GM15510 (cell line): ENCODE data around the gene SH3BGR.

Experiments used
- POLR2A ChIP-seq: IDR thresholded peaks from 3 replicates; pipeline ENCODE4 v1.6.1; 2011; ENCODE audit warnings: borderline replicate concordance; ENCODE audit not compliant: insufficient read length; ENCODE audit errors: extremely low read depth

Gene SH3BGR

DNA sequence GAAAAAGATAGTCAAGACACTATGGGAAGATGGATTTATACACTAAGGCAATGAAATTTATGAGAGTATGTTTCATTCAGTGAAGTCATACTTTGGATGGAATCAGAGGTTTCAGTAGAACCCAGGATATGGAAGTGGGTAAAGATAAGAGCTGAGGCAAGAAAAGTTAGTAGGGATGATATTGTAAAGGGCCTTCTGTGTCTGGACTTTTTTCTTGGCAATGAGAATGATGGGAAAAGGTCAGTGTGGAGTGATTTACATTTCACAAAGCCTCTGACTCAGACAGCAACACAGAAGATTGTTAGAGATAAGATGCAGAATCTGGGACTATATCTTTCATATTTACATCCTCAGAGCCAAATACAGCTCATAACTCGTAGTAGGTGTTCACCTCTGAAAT lies 32.1 kb downstream of the SH3BGR start:
- no peak for TF ChIP-seq POLR2A

DNA sequence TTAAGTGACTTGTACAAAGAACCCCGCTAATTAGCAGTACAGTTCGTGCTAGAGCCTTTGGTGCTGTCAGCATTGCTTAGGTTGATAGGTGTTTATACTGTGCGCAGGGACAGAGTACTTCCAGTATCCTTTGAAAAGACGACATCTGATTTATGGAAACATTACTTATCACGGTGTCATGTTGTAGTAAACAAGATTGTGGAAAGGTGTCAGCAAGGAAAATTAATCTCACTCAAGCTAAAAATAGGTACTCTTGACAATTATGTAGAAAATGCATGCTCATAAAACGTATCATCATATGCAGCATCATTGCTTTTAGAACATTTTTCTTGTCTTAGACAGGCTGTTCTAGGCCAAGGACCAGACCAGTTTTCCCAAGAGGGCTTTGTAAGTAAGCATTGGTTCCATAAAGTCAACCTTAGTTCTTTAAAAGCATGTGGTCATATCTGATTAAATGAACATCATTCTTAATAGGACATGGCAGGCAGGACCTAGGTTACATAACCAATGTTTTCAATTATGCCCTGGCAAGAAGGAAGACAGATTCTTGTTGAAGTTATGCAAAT lies 33.0 kb downstream of the SH3BGR start:
- TF ChIP-seq POLR2A = no peak

DNA sequence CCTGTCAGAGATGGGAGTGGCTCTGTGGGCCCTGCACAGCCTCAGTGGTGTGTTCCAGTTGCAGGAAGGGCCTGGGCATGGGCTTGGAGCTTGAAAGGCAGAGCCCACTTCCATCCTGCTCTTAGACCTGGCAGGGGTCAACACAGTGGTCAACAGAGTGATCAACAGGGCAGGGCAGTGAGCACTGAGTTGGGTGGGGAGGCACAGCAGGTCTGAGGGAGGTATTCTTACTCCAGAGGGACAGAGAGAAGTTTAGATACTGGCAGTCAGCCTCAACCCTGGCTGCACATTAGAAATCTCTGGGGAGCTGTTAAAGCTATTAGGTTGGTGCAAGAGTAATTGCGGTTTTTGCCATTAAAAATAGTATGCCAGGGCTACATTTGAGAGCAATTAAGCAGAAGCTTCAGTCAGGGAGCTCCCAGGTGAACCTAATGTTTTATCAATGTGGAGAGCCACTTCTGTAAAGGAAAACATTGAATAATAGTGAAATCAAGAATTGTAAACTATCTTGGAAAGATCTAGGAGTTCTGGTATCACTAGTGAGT lies 37.7 kb downstream of the SH3BGR start:
- TF ChIP-seq POLR2A = no peak

DNA sequence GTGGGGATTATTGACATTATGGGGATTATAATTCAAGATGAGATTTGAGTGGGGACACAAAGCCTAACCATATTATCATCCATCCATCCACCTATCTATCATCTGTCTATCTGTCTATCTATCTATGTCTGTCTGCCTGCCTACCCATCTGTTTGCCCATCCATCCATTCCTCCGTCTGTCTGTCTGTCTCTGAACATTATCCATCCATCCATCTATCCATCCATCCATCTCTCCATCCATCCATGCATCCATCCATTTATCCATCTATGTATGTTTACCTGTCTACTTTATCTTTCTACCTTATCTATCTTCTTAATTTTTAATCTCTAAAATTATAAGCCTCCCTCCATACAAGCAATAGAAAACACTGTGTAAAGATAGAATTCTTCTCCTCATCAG lies 47.4 kb downstream of the SH3BGR start:
- TF ChIP-seq POLR2A = no peak

DNA sequence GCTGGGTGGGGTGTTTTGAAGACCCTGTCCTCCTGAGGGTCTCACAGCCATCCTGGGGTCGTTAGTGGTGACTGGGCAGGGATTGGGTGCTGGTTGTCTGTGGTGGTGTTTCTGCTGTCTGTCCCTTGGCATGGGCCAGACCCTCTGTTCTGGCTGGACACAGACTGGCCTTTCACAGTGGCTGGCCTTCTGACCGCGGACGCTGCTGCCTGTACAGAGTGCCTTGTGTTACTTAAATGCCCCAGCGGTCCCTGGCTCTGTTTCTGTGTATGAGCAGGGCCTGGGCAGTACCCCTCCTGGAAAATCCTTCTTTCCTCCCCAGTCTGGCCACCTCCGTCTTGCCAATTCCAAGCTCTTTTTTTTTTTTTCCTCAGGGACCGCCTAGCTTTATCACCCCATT lies 50.9 kb downstream of the SH3BGR start:
- no peak for TF ChIP-seq POLR2A

DNA sequence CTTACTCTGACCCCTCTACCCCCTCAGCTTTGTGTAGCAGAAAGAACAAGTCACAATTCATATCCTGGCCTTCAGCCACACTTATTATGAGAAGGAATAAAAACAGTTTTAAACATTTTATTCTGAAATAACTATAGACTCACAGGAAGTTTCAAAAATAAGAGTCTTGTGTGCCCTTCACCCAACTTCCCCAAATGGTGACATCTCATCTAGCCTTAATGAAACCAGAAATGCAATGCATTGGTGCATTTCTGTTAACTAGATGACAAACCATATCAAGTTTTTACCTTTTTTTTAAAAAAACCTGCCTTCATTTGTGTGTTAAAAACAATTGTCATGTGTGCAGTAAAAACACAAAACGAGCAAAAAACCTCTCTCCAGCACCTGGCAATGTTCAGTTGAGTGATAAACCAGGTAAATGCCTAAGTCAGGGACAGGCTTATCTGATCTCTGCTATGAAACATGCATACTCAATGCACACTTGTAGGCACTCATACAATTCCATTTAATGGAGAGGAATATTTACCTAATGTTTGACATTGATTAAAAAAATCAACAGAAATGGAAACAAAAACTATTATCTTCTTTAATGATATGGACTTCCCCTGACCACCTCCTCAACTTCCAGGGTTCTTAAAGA lies 51.5 kb downstream of the SH3BGR start:
- TF ChIP-seq POLR2A = no peak

DNA sequence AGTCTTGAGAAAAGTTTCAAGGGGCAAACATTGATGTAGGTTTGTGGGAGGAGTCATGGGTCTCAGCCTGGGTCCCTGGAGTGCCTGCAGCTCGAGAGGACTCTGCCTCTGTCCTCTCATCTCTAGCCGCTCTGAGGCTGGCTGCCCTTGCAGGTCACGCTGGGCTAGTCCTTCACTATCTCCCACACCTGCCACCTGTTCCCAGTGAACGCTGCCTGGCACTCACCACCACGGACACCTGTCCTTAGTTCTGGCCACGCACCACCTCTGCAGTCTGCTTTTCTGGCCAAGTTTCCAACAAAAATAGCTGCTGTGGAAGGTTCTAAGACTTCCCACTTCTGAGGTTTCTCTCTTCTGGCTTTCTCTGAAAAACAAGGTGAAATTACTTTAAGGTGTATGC lies 52.5 kb downstream of the SH3BGR start:
- no peak for TF ChIP-seq POLR2A

DNA sequence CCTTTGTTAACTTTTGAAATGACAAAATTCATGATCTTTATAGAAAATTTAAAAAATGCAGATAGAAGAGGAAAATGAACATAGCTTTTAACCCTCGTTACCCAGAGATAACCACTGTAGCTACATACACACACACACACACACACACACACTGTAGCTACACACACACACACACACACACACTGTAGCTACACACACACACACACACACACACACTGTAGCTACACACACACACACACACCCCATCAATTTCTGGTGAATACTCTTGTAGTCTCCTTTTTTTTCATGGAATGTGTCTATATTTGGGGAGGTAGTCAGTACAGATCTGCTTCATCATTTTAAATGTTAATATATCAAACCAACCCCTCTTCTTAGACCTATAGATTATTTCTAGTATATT lies 58.5 kb downstream of the SH3BGR start:
- TF ChIP-seq POLR2A = no peak

DNA sequence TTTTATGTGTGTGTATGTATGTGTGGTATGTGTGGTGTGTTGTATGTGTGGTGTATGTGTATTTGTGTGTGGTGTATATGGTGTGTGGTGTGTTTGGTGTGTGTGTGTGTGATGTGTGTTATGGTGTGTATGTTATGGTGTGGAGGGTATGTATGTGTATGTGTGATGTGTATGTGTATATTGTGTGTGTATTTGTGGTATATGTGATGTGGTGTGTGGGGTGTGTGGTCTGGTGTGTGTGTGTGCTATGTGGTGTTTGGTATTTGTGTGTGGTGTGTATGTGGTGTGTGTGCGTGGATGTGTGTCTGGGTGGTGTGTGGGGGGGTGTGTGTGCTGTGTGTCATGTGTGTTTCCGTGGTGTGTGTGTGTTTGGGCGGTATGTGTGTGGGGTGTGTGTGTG lies 59.3 kb downstream of the SH3BGR start:
- no peak for TF ChIP-seq POLR2A

DNA sequence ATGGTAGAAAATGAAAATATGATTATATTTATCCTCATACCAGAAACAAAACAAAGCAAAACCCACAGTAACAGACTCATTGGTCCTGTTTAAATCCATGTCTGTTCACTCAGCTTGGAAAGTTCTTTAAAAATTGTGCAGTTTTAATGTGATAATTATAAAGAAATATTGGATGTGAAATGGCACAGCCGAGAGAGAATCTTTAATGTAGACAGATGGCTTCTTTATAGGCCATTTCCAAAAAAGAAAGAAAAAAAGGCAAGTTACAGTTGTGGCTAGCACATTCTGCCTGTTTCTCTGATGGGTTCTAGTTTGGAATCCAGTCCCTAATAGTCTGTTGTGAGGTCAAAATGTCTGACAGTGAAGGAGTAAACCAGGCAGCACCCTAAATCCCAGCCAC lies 62.0 kb downstream of the SH3BGR start:
- no peak for TF ChIP-seq POLR2A

DNA sequence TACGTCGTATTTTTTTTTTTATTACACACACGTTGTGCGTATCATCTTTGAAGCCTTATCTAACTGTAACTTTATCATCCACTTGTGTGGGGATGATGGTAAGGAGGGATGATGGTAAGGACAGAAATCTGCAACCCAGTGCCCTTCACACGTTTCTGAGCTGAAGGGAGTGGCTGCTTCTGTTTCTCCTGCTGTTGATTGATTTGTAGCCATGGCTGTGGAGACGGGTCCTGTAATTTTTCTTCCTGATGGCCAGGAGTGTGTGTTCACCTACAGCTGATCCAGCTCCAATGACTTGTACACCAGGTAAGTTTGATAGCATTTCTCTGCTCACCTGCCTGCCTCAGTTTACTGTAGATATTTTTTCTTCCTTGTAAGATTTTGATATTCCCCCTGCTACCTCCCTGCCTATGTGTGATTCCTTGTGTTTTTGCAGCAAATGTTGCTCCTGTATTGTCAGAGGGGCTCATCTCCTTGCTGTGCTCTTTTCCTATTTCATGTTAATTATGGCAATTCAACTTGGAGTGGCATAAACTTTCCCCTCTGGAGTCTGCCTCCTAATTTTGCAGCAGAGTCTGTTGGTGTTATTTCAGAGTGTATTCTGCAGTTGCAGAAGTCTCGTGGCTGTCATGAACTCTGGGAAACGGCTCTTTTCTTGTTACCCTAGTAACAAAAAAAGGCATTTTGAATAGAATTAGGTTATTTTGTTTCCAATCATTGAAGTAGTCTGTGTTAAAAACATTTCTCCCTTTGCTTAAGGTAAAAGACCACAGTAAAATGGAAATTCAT lies 64.1 kb downstream of the SH3BGR start:
- no peak for TF ChIP-seq POLR2A

DNA sequence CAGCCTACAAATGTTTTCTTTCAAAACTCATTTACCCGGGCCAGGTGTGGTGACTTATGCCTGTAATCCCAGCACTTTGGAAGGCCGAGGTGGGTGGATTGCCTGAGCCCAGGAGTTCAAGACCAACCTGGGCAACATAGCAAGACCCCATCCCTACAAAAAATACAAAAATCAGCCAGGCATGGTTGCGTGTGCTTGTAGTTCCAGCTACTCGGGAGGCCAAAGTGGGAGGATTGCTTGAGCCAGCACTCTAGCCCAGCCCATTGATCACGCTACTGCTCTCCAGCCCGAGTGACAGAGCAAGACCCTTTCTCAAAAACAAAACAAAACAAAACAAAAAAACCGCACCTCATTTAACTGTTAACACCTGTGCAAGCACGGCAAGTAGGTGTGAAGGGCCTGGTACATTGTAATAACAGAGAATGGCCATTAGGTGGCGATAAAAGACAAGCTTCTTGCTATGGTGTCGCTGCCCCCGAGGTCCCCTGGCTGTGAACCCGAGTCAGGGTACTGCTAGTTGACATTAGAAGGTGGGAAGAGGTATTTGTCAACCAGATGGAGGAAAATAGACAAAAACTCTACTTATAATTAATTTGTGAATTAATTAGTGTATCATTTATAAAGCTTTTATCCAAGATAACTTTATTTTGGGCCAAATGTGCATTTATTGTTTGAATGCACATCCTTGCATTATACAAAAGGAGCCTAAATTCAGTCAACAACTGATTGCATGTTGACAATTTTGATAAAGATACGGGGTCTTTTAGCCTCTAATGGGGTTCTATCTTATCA lies 66.5 kb downstream of the SH3BGR start:
- no peak for TF ChIP-seq POLR2A

DNA sequence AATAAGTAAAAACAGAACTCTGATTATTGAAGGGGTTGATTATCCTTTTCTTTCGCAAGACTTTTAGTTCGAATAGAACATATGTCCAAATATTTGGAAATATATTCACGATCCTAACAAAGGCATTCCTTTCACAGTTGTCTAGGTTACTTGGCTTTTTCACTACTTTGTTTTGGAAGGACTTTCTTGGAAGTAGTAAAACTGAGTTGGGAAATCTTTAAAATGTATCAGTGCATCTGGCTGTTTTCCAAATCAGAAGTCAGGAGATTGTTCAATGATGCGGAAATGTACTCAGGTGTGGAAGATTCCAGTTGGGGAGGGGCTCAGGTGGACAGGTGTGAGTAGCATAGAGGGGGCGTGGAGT lies 67.1 kb downstream of the SH3BGR start:
- no peak for TF ChIP-seq POLR2A

DNA sequence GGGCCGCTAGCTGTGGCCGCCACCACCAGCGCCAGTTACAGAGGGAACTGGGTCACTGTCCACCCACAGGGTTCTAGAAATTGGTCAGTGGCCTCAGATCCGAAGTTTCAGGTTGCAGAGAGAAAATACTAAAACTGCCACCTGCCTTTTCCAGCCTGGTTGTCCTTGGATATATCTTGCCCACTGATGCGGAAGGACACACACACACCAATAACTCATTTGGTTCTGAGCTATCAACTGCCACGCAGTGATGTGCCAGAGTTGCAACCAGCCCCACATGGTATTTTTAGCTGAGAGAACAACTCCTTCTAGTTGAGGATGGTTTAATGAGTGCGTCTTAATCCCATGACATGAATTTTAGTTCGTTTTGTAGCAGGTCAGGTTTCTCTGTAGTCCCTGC lies 68.1 kb downstream of the SH3BGR start:
- no peak for TF ChIP-seq POLR2A

DNA sequence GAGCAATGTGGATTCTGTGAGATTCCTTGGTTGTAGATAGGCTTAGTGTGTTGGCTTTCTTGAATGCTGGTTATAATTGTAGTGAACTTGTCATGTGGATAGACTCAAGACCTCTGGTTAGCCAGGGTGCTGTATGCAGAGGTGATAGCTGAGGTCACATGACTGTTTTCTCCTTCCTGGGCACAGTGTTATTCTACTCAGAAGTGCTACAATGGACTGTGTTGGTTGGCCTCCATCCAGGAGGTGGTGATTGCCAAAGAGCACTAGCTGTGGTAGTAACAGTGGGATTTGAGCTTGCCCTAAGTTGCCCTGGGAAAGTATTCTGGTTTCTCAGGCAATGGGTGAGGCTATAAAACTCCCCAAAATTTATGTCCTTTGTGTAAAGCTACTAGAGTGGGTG lies 71.6 kb downstream of the SH3BGR start:
- TF ChIP-seq POLR2A = no peak
